Body of pancreas (tissue), 4 donors: ENCODE results near the gene SAMMSON.

Experiments
- CTCF ChIP-seq, 7 experiments: fragments of 450-650 bp in 4 of 7; fragments of 200-600 bp in 3 of 7; sonication (generic) in 3 of 7; IDR thresholded peaks; one replicate each; pipeline ENCODE4 v1.5.1; 2016 to 2019; ENCODE audit warnings: antibody characterized with exemption in 7 of 7
- POLR2A ChIP-seq, 3 donors: fragments of 450-650 bp; IDR thresholded peaks; one replicate each; pipeline ENCODE4 v1.6.1; 2016; ENCODE audit warnings: antibody characterized with exemption in 3 of 3, mild to moderate bottlenecking in 2 of 3

- TF ChIP-seq CTCF (IDR thresholded peaks at IDR 0.05), result no peak
- no peak for TF ChIP-seq POLR2A (IDR thresholded peaks at IDR 0.05)
These were observed 66.2 kb downstream of the SAMMSON start for GRCh38 chr3:70065696-70066253.
